ENCODE measurements around the gene RPL26.
"Not testable (repeated sequence)": the region's sequence is repeated elsewhere in the genome, so short reads cannot be mapped to it uniquely, and the experiment has no call there.

Gene RPL26

DNA sequence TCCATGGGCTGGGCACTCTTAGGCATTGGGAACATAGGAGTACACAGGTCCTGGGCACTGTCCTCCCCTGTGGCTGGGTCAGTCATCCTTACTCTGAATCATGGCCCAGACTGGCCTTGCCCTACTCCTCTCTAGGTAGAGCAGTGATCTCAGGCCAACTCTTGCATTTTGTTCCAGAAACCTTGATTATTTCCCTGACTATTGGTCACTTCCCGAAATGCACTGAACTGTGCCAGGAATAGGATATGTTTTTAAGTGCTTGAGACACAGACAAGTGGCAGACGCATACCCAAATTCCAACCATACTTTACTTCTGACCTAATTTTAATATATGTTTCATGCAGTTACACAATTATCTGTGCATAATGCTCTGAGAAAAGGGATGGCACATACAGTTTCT is 16.8 kb downstream of the RPL26 start:
- DNase-seq (ENCODE audit: low read depth in 1 of 2, low spot score in 1 of 2): no peak

DNA sequence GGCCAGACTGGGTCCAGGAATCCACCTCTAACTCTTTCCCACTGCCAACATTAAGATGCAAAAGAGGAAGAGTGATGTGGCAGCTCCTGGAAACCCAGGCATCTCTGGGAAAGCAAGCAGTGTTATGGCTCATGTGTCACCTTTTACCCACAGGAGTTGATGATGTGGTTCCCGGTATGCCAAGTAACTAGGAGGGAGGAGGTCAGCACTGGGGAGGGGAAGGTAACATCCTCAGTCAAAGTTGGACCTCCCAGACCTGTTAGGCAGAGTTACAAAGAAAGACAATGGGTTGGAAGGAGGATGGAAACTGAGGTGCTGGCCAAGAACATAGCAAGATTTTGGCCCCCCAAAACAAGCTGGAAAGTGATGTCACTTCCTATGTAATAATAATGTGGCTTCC is 17.9 kb downstream of the RPL26 start:
- no peak for DNase-seq (ENCODE audit: low read depth in 1 of 2, low spot score in 1 of 2)

DNA sequence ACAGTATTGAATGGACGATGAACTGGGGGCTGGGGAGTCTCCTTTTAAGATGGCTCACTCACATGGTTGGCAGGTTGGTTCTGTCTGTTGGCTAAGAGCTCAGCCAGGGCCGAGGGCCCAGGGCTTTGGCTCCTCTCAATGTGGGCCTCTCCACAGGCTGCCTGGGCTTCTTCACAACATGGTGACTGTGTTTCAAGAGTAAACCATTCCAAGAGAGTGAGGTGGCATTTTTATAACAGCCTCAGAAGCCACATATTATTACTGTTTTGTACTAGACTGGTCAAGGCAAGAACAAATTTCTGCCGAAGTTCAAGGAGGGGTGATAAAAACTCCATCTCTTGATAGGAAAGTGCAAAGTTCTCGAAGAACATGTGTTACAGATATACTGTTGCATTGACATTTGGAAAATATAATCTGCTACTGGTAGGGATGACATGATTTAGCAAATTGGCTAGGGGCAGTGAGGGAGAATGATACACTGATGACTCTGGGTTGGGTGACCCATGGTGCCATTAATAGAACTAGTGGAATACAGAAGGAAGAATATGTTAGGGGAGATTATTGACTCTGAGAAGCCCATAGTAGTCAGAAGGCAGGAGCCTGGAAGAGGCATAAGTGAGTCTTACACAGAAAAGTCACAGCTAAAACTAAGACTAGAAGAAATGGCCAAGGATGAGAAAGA is 20.2 kb downstream of the RPL26 start:
- DNase-seq (ENCODE audit: low read depth in 1 of 2, low spot score in 1 of 2): no peak

DNA sequence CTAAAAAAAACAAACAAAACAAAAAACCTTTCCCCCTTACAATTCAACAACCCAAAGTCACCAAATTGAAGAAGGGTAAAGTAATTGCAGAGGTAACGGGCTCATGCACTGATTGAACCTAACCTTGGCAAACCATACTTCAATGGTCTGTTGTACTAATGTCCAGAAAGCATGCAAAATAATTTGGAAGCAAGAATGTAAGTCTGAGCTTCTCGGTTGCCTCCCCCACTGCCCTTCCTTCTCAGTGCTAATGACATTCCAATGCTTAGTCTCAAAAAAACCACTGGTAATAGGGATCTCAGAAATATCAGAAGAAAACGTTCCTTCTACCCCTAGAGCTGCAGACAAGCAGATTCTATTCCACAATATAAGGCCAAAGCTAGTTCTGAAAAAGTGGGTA is 22.2 kb downstream of the RPL26 start:
- no peak for DNase-seq (ENCODE audit: low read depth in 1 of 2, low spot score in 1 of 2)

DNA sequence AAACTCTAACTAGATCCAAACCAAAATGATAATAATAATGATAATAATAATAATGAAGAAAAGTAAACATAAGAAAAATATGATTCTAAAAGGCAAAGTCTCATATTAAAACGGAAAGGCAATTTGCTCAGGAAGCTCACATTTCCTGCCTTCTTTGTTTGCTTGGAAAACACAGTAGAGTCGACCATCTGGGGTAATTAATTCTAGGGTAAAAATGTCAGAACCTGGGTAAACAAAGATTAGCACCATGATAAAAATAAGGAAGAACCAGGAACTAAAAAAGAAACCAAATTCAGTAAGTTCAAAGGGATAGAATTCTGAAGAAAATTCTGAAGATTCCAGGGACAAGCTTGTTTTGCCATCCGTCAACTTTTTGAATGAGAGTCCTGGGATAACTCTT is 22.7 kb downstream of the RPL26 start:
- no peak for DNase-seq (ENCODE audit: low read depth in 1 of 2, low spot score in 1 of 2)

DNA sequence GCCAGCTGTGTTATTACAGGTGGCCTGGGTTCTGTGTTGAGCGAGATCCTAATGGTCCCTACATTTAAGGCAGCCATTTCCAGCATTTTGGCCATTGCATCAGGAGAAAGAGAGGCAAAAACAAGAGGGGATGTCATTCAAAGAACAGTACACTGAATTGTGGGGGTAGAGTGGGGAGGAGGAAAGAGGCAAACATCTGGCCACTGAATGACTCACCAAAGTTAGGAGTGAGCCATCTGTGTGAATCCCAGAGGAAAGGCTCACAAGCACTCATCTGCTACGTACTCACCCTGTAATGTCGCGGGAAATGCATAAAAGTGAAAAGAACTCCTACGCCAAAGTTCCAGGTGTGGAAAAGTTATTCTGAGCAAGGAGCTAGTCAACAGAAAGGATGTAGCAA is 23.2 kb downstream of the RPL26 start:
- no peak for DNase-seq (ENCODE audit: low read depth in 1 of 2, low spot score in 1 of 2)

DNA sequence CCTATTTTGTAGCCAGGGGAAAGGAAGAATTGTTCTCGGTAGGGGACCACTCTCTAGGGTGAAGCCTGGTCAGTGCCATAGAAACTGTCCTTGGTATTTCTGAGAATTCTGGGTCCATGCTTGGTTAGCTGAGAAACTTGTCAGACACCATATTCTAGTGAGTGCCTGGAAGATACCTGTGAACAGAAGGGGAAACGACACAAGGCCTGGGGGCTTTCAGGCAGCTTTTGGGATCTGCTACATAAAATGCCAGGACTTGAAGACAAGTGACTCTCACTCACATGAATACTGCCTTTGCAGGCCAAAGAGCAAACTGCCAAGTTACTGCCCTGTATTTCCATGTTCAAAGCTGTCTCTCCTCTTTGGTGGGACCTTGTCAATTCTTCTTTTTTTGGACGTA is 25.1 kb downstream of the RPL26 start:
- DNase-seq (ENCODE audit: low read depth in 1 of 2, low spot score in 1 of 2): no peak

DNA sequence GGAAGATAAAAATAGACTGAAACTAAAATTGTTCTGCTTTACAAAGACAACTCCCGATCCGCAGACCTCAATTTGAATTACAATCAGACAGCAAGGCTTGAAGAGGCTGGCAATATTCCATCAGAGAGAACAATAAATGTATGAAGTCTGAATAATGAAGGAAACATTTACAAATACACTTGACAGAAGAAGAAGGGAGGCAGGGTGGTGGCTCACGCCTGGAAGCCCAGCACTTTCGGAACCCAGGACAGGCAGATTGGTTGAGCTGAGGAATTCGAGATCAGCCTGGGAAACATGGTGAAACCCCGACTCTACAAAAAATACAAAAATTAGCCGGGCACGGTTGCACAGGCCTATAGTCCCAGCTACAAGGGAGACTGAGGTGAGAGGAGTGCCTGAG is 28.8 kb downstream of the RPL26 start:
- no peak for DNase-seq (ENCODE audit: low read depth in 1 of 2, low spot score in 1 of 2)

DNA sequence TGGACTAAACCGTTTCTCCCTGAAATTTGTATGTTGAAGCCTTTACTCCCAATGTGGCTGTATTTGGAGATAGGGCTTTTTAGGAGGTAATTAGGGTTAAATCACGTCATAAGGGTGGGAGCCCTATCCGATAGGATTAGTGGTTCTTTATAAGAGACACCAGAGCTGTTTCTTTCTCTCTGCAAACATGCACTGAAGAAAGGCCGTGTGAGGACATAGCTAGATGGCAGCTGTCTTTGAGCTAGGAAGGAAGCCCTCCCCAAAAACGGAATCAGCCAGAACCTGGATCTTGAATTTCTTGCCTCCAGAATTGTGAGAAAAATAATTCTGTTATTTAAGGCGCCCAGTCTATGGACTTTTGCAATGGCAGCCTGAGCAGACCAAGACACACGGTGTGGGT is 29.3 kb downstream of the RPL26 start:
- DNase-seq (ENCODE audit: low read depth in 1 of 2, low spot score in 1 of 2): no peak

DNA sequence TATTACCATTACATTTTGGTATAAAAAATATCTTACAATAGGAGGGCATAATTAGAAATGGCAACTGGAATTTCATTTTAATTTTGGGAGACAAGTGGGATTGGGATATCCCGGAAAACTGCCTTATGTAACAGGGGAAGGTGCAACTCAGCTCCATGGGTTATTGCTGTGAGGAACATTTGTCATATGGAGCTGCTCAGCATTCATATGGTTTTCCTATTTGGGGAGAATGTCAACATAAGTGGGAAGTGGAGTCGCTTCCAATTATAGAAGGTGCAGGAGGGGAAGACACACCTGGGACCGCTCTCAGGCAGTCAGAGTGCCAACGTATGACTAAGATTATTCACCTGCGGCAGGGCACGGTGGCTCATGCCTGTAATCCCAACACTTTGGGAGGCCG is 32.7 kb downstream of the RPL26 start:
- DNase-seq (ENCODE audit: low read depth in 1 of 2, low spot score in 1 of 2): no peak

DNA sequence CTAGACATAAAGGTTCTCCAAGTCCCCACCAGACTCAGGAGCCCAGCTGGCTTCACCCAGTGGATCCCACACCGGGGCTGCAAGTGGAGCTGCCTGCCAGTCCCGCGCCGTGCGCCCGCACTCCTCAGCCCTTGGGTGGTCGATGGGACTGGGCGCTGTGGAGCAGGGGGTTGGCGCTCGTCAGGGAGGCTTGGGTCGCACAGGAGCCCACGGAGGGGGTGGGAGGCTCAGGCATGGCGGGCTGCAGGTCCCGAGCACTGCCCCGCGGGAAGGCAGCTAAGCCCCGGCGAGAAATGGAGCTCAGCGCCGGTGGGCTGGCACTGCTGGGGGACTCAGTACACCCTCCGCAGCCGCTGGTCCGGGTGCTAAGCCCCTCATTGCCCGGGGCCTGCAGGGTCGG is 36.0 kb downstream of the RPL26 start:
- DNase-seq (ENCODE audit: low read depth in 1 of 2, low spot score in 1 of 2): not testable (repeated sequence)

DNA sequence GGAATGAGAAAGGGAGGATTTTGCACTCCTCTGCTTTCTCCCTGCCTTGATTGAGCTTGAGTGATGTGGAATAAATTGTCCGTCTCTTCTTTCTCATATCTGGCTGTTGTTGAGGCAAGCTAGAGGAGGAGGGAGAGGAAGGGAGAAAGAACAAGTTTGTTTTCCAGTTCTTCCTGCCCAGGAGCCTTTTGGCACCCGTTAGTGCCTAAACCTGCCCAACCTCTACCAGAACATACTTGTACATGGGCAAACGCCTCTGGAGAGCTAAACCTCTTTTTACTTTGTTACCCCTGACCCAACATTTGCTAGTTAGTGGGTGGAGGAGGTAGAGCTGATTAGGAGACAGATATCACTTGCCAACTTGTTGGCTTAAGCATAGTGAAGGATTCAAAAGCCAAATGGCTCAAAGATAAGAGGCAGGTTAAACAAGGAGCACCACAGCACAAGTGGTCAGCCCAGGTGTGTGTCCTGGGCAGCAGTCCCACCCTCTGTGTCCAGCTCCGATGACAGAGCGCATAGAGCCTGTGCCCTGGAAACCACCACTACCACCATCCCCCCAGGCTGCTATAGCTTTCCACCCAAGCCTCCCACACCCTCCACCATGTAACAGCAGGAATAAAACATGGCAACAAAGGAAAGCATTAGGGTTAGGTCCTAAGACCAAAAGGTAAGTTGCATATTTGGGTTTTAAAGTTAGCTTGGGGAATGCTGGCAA is 36.9 kb downstream of the RPL26 start:
- no peak for DNase-seq (ENCODE audit: low read depth in 1 of 2, low spot score in 1 of 2)

DNA sequence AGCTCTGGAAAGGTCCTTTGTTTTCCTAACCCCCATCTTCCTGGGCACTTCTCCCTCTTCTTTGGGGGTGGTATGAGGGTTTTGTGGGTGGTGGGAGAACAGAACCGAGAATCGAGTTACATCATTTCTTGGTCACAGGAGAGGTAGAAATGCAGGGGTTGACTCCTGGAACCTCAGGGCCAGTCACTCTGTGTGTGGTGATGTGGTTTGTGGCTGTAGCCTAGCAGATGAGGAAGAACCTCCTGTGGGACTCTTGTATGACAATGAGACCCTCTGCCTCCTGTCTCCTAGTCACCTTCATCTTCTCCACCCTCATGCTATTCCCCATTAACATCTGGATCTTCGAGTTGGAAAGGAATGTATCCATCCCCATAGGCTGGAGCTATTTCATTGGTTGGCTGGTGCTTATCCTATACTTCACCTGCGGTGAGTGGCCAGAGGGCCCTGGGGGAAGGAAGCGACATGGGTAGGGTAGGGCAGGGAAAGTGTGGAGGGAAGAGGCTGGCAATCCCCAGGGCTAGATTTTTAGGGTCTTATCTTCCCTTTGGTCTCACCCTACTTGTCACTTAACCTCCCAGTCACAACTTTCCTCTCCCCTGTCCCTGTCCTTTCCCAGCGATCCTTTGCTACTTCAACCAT is 37.8 kb downstream of the RPL26 start:
- DNase-seq (ENCODE audit: low read depth in 1 of 2, low spot score in 1 of 2): no peak

DNA sequence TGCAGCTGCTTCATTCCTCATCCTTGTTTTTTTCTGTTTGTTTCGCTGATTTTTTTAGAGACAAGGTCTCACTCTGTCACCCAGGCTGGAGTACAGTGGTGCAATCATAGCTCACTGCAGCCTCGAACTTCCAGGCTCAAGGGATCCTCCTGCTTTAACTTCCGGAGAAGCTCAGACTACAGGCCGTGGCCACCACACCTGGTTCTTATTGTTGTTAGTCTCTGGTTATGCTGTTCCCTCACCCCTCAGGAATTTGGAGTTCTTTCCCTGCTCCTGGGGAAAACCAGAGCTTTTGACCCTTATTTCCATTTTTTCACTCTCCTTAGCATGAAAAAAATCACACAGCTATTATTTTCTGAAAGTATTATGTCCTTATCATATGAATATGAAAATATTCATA is 41.5 kb downstream of the RPL26 start:
- DNase-seq (ENCODE audit: low read depth in 1 of 2, low spot score in 1 of 2): no peak

DNA sequence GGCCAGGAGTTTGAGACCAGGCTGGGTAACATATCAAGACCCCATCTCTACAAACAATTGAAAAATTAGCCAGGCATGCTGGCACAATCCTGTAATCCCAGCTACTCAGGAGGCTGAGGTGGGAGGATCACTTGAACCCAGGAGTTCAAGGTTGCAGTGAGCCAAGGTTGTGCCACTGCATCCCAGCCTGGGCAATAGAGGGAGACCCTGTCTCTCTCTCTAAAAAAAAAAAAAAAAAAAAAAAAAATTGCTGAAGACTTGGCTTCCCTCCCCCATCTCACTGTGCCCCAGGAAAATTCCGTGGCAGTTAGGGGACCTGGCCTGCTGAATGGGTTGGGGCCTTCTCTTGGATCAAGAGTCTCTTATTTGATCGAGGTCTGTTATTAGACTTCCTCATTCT is 43.5 kb downstream of the RPL26 start, which contains the start of gene ODF4:
ODF4 (plus strand) TSS at position 301 of the 400 bp plus-strand sequence. CDS start 212 bp downstream, outside the sequence.
- DNase-seq (ENCODE audit: low read depth in 1 of 2, low spot score in 1 of 2): no peak

DNA sequence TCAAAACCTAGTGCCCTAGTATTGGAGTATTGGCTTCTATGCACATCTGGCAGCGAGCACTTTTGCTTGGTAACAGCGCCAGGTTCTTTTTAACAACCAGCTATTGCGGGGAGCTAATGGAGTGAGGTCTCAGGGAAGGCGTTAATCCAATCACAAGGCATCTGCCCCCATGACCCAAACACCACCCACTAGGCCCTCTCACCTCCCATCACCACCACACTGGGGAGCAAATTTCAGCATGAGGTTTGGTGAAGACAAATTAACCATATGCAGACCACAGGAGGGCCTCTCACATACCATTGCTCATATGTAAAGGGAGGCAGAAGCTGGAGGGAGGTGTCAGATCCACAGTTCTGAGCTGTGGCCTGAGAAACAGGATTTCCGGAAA is 44.2 kb downstream of the RPL26 start:
- no peak for DNase-seq (ENCODE audit: low read depth in 1 of 2, low spot score in 1 of 2)

DNA sequence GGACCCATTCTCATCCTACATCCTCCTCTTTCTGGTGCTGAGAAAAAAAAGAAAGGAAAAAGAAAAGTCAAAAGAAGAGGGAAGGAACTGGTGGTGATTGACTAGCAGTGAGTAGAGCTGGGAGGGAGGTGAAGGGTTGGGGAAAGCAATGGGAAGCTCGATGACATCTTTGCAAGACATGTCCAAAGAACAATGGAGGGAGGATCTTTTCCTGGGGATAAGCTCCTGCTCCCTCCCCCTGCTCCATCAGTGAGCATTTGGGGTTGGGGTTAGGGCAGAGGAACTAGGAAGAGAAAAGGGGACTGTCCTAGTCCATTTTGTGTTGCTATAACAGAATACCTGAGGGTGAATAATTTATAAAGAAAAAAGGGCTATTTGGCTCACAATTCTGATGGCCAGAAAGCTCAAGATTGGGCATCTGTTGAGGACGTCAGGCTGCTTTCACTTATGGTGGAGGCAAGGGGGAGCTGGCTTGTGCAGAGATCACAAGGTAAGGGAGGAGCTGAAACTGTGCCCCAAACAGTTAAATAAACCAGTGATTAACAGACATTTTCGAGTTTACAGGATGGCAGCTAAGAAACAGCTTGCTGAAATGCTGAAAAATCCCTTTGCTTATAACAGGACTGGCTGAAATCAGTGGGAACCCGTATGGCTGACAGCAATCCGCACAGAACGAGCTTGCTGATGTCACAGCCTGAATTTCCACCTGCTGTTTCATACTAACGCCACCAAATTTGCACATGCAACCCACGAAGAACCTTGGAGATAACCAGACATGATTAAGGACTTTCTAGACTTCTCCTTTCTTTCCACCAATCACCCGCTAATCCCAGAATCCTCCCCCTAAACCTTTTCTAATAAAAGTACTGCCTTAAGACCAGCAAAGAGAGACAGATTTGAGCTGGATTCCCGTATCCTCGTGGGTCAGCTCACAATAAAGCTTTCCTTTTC is 44.9 kb downstream of the RPL26 start:
- no peak for DNase-seq (ENCODE audit: low read depth in 1 of 2, low spot score in 1 of 2)

DNA sequence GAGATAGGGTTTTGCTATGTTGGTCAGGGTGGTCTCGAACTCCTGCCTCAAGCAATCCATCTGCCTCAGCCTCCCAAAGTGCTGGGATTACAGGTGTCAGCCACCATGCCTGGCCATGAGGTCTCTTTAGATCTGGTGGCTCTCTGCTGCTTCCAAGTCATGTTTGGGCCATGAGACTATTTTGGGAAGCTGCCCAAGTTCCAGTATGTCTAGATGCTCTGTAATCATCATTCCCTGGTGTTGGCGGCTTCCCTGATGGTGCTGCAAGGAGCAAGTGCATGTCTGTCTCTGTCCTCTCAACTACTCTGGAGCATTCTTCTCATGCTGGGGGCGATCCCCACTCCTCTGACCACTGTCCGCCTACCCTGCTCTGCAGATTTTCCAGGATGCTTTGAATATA is 49.7 kb downstream of the RPL26 start:
- DNase-seq (ENCODE audit: low read depth in 1 of 2, low spot score in 1 of 2): no peak

DNA sequence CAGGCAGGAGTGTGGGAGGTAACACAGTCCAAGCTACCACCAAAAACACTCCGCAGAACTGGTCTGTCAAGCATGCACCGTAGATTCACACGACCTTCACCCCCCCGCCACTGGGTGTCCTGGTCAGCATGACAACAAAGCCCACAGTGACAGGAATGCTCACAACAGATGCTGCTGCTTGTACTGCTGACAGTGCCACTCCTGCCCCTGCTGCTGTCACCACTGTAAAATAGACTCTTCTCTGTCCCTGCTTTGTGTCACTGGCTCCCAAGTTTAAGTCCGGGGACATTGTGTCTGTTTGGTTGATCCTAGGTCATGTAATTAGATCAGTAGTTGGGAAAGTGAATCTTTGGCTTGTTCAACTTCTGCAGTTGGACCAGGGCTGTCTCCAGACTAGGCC is 50.3 kb downstream of the RPL26 start:
- no peak for DNase-seq (ENCODE audit: low read depth in 1 of 2, low spot score in 1 of 2)

DNA sequence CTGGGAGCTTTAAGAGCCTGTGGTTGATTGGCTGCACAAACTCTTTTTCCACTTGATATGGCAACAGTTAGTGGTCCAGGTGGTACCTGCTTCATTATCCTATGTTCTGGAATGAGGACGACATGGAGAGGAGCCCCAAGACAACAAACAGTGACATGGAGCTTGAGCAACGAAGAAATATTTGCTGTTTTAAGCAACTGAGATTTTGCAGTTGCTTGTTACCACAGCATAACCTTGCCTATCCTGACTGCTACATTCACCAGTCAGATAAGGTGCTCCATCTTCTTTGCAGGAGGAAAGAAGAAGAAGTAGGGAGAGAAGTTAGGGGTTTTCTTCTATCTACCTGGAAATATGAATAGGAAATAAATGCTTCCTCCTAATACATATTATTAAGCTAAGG is 50.9 kb downstream of the RPL26 start:
- no peak for DNase-seq (ENCODE audit: low read depth in 1 of 2, low spot score in 1 of 2)

Data from activated CD4-positive, alpha-beta T cell treated with anti-CD3 and anti-CD28 coated beads, Interleukin-2, amount 50 U/mL, for 24 hours (primary cell).